Stimulated activated CD4-positive, alpha-beta T cell treated with anti-CD3 and anti-CD28 coated beads, Interleukin-4, amount 100 ng/mL, for 1 hour (primary cell): ENCODE data around the gene MEIS2.

ENCODE experiments used
- DNase-seq: peaks from one replicate; pipeline ENCODE4 v3.0.0-alpha.2; 2020

Gene MEIS2

DNA sequence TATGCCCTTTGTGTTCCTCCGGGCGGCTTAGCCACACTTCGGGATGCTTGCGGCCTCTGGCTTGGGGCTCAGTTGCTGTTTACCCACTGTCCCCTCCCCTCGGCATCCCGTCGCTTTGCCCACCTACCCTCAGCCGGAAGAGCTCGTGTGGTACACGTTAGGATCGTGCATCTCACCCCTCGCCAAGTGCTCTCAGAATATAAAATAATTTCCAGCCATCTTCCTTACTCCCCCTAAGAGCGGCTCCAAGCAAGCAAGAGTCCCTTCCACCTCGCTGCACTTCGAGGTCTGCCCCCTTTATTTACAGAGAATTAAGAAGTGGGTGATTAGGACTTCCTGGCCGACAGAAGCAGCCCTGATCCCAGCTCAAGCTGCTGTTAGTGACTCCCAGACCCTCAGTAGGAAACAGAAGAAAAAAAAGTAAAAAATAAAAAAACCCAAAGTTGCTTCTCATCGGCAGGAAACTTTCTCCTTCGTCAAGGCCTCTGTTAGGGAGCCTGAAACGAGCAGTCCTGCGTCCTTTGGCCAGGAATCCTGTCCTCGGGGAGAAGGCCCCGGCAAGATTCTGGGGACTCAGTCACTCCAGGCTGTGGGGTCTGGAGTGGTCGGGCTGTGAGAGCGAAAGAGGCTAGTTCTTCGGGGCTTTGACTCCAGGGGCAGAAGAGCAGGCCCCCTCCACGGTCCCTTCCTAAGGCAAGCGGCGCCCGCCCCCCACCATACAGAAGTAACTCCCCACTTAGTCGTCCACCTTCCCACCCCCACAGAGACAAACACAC, 3.0 kb downstream of the MEIS2 start:
- DNase-seq: no peak

DNA sequence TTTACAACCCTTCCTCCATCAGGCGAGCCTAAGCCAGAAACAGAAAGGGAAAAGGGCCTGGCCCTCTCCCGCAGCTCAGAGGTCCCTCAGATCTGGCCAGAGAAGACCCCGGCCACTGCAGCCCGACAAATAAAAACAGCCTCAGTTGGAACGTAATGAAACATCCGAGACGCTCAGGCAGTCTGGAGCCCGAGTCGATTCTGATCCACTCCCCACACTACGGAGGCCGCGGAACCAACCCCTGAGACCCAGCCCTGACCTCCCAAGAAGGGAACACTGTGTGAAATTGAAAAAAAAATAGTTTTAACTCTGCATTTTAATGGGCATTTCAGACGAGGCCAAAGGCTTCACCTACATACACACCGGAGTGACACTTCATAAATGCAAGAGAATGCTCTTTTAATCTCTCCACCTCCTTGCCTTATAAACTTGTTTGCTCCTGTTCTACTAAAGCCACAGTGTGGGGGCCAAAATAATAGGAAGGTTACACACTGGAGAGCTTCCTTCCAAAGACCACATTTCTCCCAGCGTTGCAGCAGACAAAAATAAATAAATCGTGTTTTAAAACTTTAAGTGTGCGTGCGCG, 3.7 kb downstream of the MEIS2 start:
- DNase-seq: no peak

DNA sequence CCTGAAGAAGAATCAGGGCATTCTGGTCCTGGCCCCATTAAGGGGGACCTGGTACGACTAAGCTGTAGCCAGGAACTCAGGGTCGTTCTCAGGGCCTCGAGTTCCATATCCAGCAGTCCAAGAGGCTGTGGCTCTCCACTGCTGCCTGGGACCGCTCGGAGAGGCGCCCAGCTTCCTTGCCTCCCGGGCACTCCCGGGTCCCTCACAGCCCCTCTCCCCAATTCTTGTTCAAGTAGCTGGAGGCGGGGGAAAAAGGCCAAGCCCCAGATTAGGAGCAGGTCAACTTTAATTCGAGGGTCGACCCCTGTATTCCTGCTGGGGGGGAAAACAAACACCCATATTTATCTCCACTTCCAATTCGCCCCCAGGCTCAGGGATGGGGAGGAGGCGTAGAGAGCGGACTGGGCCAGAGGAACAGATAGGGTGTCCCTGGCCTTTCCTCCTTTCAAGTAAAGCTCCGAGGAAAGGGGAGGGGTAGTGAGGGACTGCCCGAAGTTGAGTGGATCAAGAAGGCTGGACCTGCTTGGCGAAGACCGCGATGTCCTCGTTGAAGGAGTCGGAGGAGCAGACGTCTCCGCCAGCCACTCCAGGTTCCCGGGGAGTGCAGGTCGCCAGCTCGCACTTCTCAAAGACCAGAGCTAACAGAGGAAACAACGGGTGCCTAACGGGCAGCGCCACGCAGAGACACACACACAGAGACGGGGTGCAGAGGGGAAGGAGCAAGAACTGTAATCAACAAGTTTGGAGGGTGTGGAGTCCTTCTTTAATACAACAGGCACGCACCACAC, 4.4 kb downstream of the MEIS2 start:
- DNase-seq: no peak

DNA sequence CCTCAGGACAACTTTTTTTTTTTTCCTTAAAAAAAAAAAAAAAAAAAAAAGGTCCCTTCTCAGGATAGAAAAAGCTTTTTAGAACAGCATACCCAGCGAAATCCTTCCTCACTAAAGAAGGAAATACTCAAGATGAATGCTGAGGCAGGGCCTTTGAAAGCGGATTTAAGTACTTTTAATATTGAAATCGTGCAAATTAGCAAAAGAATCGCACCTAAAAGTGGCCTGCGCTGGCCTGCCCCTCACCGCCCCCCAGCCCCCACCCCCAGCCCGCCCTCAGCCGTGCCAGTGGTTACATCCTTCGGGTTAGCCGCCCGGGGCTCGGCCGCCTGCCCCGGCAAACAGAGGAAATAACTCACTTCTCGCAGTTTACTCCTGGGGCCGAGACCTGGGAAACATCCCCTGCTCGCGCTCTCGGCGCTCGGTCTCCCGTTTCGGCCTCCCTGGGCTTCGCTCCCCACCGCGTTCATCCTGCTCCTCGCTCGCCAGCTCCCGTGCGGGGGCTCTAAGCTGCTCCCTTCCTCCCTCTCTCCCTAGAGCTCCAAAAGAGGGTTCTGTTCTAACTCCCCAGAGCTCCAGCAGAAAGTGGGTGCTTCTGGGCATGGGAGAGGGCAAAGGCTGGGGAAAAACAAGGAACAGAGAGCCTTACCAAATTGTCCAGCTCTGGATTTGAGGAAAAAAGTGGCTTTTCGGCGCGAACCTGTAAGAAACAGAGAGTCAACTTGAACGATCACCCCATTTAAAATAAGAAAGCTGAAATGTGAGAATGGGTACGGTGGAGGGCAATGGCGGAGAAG, 5.2 kb downstream of the MEIS2 start:
- DNase-seq: no peak

DNA sequence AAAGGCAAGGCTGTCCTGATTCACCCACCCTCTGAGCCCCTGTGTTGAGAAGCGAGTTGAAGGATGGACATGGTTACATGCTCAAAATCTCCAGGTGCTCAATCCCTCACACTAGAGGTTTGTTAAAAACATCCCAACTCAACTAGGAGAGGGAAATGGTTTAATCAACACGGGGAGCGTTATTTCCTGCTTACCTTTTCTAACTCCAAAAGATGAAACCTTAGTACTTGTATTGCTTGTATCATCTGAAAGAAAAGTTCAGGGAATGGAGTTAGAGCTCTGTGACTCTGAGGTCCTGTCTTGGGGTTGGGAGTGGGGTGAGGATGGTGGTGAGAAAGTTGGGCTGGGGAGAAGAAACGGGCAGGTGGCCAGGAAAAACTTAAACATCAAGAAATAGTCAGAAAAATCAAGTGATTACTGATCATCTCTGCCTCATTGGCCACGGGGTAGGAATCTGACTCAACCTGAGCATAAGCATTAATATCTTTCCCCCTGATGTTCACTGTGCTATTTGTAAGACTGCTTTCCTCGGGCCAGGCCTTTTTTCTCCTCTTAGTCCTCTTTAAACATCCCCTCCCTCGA, 5.9 kb downstream of the MEIS2 start:
- no peak for DNase-seq

DNA sequence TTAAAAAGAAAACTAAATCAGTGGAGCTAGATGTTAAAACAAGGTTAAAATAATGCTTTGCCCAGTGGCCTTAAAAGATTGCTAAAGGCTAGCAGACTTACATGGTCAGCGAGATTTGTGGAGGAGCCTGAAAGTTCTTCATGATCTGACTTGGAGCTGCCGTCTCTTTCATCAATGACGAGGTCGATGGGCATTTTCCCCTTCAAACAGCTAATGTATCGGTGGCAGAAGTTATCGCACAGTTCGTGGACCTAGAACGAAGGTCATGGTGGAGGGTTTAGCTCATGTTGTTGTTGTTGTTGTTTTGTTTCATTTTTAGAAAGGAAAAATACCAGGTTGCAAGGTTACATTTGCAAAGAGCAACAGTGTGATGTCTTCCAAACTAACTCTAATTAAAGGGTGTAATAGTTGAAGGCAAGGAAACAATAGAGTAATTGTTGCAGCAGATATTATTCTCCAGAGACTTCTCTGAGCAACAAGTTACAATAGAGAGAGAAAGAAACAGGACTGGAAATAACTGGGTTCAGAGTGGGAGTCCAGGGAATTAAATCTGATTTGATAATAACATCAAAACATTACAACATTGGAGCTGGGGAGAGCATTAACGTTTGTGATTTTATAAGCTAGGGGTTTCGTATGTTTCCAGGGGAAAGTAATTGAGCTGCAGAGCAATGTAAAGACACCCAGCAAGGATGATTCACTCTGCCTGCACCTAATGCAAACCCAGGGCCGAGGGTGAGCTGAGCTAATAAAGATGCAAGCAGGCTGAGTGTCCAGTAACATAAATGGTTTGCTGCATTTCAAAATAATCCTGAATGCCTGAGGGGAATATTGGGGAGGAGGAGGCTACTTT, 6.6 kb downstream of the MEIS2 start:
- DNase-seq: no peak

DNA sequence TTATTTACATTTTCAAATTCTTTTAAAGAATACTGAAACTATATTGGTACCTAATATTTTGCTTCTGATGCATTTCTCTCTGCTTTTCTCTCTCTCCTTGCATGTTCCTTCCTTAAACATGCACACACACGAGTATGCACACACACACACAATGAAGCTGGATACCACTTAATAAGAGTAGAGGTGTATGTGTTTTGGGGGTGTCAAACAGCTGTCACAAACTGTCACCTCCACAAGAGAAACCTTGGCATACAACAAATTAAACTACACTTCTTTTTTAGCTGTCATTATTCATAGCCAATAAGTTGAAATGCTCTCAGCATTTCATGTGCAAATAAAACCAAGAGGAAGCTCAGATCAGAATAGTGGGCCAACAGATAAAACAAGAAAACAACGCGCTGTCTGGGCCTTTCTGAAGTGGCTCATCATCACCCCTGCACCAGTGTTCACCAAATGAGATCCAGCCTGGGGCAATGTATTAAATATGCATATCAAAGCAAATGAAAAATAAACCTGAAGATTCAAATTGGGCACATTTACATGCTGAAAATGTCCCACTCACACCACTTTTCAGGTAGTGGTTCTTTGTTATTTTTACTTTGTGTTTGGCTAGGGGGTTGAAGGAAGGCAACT, 9.7 kb downstream of the MEIS2 start:
- DNase-seq: no peak

DNA sequence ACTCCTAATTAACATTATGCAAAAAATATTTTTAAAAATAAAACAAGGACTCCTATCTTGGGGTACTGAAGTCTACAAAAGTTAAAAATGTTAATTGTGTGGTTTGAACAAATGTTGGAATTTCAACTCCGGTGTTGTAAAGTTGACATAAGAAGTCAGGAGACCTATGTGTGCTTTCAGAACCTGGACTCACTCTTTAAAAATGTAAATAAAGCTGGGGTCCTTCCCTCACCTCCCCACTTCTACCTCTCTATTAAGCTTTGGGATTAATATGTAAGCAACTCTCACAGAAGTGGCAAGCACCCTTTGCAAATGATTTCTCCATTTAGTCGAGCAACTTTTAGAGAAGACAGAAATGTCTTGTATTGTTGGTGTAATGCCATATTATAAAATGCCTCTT, 11.9 kb downstream of the MEIS2 start:
- DNase-seq: no peak

DNA sequence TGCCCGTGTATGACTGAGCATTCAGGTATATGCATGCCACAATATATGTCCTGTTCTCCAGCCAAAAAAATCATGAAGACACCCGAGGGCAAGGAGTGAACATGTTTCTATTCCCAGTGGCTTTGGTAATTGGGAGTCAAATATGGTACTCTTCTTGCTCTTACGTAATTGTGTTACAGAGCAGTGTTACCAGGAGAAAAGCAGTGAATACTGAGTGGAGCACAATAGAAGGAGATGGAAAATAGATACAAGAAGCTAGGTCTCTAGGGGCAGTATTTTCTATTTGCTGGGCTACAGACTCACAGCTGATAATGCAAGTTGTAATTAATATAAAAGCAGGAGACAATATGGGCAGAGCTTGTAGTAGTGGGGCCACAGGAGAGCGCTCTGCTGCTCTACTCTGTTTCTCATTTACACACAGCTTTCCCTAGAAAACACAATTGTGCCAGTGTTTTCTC, 13.2 kb downstream of the MEIS2 start:
- no peak for DNase-seq

DNA sequence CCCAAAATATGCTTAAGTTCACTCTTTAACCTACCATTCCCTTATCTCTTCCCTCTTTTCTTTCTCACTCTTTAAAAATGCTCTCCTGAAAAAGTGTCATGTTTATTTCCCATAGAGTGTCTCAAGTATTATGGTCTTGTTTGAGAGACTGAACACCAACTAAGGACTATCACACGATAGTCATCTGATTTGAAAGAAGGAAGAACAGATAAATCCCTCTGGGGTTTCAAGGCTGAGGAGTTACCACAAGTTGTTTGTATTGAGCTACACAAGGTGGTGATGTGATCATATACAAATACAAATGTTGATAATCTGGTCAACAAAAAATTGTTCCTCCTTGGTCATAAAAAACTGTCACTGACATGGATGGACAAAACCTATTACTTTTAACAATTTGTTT, 13.8 kb downstream of the MEIS2 start:
- DNase-seq: no peak

DNA sequence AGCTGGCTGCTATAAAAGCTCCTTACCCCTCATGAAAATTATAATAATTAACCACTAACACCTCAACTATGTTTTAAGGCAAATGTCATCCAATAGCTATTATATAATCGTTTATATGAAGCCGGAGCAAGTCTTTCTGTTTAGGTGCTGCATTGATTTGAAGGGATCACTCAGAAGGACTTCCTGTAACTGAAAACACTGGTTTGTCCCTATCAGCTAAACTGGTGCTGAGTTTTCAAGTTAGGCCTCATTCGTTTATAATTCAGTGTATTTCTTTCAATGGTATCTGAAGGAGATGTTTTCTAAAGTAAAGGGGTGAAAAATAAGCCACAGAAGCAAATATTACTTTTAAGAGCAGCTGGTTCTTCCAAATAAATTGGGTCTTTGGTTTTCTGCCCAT, 14.2 kb downstream of the MEIS2 start:
- DNase-seq: no peak

DNA sequence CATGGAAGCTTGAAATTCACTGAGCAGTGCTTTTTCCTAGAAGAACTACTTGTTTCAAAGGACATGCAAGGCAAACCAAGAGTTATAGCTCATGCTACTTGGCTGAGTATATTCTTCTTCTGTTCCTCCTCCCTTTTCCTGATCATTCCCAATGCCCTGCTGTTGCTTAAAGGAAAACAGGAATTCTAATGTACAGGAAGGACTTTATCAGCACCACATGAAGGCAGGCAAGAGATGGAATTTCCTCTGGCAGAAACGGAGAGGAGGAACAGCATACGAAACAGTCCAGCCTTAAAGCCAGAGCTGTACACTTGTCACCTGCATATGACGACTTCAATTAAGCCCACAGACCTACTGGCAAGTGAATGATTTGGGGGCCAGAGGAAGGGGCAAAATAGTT, 15.7 kb downstream of the MEIS2 start:
- DNase-seq: no peak

DNA sequence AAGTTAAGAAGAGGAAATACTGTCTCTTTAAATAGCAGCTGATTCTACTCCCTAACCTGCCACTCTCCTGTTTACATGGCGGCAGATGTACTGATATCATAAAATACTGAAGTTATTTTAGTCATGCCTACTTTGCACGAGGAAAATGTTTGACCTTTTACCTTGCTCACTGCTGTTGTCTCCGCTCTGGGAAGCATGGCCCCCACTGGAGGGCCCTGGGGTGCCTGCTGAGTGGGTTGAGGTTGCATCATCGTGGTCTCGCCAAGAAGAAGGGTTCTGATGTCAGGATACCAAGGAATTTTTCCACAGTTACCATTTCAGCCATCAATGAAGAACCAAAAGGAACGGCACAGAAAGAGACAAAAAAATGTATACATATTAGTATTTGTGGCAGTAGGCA, 16.7 kb downstream of the MEIS2 start:
- no peak for DNase-seq

DNA sequence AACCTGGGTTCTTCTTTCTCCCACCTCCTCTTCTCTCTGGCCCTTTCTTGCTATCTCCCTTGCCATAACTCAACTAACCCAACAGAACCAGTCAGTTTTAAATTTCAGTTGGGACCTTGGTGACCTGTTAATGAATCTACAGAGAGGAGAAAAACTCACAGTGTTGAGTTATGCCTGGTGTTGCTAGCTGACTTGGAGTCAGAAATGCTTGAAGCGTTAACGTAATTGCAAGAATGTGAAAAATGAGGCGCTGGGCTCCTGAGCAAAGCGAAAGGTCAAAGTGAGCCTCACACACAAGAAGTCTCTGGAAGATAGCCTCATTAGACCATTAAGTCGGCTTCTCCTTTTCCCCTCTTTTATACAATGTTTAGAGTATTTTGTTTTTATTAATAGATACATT, 18.4 kb downstream of the MEIS2 start:
- DNase-seq: no peak

DNA sequence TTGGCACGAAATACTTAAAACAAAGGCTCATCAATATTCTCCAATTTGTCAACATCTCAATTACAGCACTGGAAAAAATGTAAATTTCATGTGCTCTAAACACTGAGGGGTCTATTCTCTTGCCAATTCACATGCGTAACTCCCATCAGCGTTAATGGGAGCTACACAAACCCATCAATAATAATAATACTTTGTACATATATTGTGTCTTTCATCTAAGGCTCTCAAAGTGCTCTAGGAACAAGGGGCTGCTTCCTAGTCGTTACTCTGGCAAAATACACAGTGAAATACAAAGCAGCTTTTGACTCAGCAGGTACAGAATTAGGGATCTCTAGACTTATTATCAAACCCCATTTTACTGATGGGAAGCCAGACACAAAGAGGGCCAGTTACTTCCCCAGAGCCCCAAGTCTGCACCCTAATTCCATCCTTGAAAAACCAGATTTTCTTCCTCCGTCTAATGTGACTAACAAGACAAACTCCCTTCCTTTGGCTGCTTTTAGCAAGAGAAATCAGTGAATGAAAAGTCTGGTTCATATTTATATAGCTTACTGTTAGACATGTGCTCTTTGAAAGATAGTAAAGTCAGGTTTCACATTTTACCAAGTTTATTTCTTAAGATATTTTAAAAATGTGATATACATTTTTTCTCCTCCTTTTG, 20.0 kb downstream of the MEIS2 start:
- DNase-seq: no peak

DNA sequence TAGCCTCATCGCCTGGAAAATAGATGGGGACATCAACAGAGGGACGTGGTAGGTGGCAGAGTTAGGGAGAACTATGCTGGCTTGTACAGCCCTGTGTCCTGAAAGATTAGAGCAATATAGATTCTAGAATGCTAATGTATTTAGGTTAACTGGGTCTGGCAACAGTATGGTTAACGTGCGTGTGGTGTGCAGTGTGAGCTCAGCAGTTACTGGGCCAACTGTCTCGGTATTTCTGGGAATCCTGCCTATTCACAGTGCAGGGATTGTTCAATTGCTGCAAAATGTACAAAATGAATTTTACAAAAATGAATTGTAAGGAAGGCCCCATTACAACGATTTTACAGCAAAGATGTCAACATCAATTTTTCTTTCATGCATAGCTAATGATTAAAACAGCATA, 20.6 kb downstream of the MEIS2 start:
- no peak for DNase-seq

DNA sequence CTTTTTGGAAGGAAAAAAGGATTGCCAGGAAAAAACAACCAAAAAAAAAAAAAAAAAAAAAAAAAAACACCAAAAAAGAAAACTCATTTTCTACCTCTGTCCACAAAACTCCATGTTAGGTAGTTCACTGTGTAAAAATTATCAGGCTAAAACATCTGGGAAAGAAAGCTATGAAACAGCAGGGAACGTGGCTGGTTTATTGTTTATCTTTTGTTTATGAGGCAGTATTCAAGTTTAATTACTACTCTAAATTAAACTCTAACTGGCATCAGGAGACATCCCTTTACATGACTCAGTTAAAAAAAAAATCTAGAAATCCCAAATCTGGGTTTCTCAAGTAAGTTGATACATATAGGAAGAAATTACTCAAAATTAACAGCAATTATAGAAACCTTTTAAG, 21.8 kb downstream of the MEIS2 start:
- DNase-seq: no peak

DNA sequence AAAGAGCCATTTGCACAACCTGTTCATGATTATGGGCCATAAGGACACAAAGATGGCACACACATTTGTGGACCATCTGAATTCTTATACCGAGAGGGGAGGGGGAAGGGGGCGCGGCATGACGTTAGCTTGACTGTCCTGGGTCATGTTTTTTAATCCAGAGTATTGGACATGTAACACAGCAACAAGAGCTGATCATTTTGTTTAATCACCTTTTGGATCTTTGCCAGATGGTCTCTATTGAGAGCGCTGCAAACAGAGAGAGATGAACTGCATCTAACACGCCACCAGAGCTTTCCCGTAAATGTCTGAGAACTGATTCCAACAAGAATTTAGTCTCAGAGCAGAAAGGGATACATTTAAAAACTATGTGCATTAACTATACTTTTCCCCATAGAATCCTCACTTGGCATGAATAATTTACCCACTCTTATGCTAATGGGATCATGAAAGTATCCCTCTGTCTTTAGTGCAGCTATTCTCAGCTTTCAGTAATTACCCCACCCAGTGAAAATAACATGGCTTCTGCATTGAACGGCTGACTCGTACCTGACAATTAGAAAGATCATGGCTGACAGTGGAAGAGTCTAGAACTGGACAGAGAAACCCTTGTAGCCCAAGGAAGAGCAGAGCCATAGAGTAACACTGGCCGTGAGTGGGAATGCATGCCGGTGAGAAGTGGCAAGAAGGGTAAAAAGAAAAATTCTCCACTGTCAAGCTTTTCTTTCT, 22.6 kb downstream of the MEIS2 start:
- no peak for DNase-seq

DNA sequence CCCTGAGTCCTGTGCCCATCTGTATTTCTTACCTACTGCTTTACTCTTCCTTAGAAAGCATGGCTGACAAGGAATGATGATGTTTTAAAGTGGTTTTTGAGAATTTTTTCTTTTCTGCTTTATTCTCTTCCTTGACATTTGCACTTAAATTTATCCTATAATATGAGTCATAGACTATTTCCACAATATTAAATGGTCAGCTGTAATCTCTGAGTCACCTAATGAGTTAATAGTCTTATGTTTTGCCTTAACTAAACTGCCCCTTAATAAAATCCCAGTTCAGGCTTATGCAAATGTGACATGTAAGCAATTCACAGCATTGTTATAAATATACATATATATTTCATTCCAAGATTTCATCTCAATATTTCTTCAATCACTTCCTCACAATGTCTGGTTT, 23.8 kb downstream of the MEIS2 start:
- no peak for DNase-seq

DNA sequence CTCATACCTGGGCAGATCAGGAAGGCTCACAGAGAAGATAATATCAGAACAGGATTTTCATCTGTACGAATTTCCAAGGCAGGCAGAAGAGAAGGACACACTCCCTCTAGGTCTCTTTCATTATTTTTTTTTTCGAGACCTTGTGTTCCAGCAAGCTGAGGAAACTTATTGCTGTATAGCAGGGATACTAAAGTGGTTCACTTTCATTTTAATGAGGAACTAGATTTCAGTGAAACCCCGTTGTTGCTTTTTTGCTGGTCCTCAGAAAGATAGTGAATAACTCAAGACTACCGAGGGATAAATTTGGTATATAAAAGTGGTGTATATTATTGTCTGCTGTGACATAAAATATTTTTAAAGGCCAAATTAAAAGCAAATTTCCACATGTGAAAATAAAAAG, 24.6 kb downstream of the MEIS2 start:
- no peak for DNase-seq
